HG03354 (cell line): ENCODE results near the gene PKN2.
"Not testable (repeated sequence)": the region's sequence is repeated elsewhere in the genome, so short reads cannot be mapped to it uniquely, and the experiment has no call there.

ENCODE experiments used
- ATAC-seq: cut with Tn5 transposase; IDR thresholded peaks from one replicate; pipeline ENCODE4 v1.9.1; 2021; ENCODE audit warnings: mild to moderate bottlenecking; ENCODE audit not compliant: unreplicated experiment, poor library complexity, severe bottlenecking

PKN2 gene

GRCh38 chr1:88779880-88780279 is 95.8 kb downstream of the PKN2 start:
- no peak for ATAC-seq

DNA sequence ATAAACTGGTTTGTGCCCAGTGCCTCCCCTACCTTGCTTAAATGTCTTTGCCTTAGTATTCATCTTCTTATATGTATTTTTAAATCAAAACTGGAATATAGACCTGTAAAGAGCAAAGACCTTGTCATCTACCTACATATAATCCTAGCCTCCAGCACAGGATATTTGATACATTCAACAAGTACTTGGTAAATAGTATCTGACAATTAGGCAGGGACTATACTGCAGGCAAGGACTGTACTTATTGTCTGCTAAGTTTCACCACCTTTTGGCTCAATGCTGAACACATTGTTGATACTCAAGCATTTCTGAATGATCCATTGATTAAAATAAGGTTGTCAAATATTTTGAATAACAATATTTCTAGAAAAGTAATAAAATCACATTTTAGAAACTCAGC is 96.4 kb downstream of the PKN2 start:
- ATAC-seq = no peak

GRCh38 chr1:88783145-88783544 is 99.1 kb downstream of the PKN2 start:
- ATAC-seq = no peak

GRCh38 chr1:88784551-88784950 is 100.5 kb downstream of the PKN2 start:
- ATAC-seq = no peak

GRCh38 chr1:88787023-88787903 is 103.2 kb downstream of the PKN2 start:
- ATAC-seq = no peak

GRCh38 chr1:88791192-88791591 is 107.1 kb downstream of the PKN2 start:
- no peak for ATAC-seq

GRCh38 chr1:88799491-88799890 is 115.4 kb downstream of the PKN2 start:
- ATAC-seq = no peak

GRCh38 chr1:88800382-88801051 is 116.4 kb downstream of the PKN2 start:
- no peak for ATAC-seq

- no peak for ATAC-seq
These were observed 117.6 kb downstream of the PKN2 start for GRCh38 chr1:88801575-88802208.

DNA sequence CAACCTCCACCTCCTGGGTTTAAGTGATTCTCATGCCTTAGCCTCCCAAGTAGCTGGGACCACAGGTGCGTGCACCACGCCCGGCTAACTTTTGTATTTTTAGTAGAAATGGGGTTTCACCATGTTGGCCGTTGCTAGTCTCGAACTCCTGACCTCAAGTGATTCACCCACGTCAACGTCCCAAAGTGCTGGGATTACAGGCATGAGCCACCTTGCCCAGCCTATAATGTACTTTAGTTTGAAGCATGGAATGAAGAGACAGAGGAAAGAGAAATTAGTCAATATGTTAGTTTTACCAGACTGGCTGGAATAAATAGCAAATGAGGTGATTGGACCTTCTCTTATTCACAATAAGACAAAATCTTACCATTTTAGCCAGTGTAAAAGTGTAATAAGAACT is 118.3 kb downstream of the PKN2 start:
- no peak for ATAC-seq

GRCh38 chr1:88802950-88803349 is 118.9 kb downstream of the PKN2 start:
- no peak for ATAC-seq

DNA sequence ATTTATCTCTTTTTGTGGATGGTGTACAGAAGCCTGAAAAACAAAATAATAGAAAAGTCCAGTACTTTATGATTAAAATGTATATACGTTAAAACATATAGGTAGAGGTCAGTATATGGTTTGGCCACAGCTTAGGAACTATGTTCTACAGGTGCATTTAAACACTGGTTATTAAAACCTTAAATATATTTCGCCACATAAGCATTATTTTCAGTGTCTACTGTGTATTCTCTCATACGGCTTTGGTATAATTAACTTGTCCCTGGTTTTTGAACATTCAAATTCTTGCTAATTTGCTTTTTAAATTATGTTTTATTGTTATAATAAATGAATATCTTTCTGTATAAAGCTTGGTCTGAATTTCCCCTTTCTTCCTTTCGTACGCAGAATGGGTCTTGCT is 119.4 kb downstream of the PKN2 start:
- no peak for ATAC-seq

GRCh38 chr1:88812366-88812765 is 128.3 kb downstream of the PKN2 start:
- ATAC-seq = no peak

DNA sequence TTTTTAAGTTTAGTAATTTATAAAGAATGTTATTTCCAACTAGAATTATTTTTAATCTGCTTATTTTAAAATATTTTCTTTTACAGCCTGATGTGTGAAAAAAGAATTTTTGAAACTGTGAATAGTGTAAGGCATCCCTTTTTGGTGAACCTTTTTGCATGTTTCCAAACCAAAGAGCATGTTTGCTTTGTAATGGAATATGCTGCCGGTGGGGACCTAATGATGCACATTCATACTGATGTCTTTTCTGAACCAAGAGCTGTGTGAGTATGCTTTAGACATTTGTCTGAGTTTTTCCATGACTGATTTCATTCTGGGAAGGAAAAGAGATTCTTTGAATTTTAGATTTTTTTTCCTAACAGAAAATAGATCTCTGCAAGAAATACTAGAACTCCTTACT is 129.4 kb downstream of the PKN2 start:
- ATAC-seq = no peak

GRCh38 chr1:88819642-88820041 is 135.6 kb downstream of the PKN2 start:
- not testable (repeated sequence) for ATAC-seq

- ATAC-seq = no peak
These were observed 141.6 kb downstream of the PKN2 start for GRCh38 chr1:88825721-88826120.

DNA sequence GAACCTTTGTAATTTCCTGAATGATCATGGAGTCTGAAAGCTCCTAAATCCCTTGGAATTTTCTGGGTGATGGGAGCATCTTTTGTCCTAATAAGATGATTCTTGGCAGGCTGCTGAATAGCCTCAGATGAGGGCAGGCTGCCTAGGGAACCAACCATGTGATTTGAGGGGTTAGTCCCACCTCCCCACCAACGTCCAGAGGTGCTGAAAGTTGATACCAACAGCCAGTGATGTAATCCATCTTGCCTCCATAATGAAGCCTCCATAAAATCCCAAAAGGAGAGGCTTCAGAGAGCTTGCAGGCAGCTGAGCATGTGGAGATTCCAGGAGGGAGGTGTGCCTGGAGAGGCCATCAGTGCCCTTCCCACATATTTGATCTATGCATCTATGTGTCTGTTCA is 163.6 kb downstream of the PKN2 start:
- no peak for ATAC-seq

DNA sequence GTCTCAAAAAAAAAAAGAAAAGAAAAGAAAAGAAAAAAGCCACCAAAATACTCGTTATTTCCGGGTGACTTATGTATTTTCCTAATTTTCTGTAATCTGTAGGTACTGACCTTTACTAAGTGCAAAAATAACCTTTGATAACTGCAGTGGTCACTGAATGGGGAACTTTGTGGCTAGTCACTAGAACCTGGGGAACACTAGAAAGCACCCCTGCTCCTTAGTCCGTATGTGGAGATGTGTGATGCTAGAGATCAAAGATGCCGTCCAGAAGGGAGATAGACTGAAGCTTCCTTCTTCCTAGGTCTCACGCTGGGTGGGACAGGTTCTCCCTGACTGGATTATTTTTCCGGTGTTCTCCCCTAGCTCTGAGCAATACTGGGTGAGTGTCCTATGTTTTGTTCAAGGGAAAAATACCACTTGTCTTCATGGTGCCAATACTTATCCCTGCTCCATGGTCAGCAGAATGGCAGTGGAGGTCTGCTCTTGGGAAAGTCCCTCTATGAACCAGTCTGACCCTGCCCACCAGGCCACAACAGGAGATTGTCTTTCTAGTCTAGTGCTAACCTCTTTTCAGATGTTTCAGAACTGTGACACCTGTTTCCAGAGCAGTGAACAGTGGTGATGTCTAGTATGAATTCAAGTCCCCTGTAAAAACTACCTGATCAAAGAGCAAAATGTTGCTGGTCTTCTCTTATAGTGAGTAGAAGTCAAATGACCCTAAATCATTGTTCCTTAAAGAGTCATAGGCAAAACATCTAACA is 167.4 kb downstream of the PKN2 start:
- ATAC-seq = no peak

DNA sequence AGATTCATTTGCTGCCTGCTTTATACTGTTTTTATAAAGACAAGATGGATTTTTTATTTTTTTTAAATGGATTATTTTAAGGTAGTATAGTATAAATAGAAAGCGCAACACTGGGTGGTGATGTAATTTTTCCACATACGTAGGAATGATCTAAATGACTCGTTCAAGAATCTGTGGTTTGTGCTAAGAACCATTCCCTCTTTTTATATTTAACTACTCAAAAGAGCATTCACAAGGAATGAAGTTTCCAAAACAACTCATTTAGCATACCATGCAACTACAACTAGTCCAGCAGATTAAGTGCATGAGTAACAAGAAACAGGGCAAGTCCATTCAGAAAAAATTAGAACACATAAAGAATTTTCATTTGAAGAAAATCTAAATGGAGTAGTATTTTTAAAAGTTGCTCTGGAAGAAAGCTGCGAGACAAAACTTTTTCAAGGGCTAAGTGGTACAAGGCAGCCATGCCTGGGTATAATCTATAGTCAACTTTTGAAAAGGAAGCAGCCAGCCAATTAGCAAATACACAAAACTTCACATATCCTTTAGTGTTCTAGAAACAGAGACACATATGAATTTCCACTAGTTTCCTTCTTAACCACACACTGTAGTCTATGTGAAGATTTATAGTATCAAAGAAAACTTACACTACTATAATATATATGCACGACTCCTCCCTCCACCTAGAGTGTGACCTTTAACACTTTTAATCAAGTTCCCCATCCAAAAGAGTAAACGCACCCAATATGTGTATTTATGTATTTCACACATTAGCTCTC is 183.9 kb downstream of the PKN2 start:
- ATAC-seq = no peak
